Measurements from ENCODE around the gene ITM2C.

ITM2C gene

DNA sequence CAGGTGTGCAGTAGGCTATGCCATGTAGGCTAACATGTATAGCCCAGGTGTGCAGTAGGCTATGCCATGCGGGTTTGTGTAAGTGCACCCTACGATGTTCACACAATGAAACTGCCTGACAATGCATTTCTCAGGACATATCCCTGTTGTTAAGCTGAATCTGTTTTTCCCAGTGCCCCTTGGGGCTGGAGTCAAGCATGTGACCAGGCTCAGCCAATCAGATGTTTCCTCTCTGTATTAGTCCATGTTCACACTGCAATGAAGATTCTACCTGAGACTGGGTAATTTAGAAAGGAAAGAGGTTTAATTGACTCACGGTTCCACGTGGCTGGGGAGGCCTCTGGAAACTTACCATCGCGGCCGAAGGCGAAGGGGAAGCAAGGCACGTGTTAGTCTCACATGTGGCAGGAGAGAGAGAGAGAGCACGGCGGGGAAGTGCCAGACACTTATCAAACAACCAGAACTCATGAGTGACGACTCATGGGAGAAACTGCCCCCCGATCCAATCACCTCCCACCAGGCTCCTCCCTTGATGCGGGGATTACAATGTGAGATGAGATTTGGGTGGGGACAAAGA lies 24.2 kb downstream of the ITM2C start:
- H3K27ac ChIP-seq, result no peak overlapping the region
- DNase-seq (ENCODE audit: low read depth, low spot score), result no peak

DNA sequence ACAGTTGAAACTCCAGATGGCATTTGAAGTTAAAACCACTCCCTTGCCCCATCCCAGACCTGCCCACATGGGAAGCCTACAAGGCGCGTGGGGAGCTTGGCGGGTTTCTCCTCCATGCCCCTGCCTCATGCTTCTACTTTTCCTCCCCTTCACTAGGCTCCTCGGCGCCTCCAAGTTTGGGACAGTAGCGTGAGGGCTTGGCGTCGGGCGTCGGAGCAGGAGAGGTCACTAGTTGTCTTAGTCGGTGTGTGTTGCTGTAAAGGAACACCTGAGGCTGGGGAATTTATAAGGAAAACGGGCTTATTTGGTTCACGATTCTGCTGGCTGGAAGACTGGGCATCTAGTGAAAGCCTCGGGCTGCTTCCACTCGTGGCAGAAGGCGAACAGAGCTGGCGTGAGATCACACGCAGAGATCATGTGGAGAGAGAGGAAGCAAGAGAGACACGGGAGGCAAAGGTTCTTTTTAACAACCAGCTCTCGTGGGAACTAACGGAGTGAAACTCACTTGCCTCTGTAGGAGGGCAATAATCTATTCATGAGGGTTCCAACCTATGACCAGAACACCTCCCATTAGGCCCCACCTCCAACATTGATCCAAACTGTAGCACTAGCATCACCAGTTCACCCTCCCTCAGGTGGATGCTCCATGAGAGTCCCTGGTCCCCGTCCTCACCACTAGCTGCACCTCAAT lies 25.3 kb downstream of the ITM2C start:
- DNase-seq (ENCODE audit: low read depth, low spot score), result no peak
- H3K27ac ChIP-seq, result no peak overlapping the region

DNA sequence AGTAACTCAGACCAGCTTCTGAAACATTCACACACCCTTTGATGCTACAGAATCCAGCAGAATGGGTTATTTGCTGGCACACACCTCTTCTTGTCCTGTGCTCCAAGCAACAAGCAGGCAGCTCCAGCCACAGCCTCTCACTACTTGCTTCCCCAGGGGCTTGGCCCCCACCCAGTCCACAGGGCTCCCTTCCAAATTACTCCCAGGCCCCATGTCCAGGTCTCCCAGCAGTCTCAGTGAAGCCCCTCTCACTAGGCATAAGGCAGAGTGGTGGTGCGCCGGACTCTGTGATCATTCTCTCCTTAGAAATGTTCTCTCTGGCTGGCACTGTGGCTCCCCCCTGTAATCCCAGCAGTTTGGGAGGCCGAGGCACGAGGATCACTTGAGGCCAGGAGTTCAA lies 25.9 kb downstream of the ITM2C start:
- no peak for DNase-seq (ENCODE audit: low read depth, low spot score)

DNA sequence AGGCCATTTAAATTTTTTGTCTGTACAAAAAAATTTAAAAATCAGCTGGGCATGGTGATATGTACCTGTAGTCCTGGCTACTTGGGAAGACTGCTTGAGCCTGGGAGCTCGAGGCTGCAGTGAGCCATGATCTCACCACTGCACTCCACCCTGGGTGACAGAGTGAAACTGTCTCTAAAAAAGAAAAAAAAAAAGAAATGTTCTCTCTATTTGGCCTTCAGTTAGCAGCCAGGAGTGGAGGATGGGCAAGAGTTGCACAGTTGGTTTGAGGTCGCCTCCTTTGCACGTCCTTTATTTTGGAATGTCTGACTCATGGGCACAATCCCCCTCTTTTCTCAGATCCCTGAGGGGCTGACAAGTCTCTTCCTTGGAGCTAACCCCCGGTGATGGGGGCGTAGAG lies 26.3 kb downstream of the ITM2C start:
- DNase-seq (ENCODE audit: low read depth, low spot score), result no peak
- no peak overlapping the region for H3K27ac ChIP-seq

More for the DNA sequence above, 25.9 kb downstream of the ITM2C start:
- H3K27ac ChIP-seq, result no peak overlapping the region

DNA sequence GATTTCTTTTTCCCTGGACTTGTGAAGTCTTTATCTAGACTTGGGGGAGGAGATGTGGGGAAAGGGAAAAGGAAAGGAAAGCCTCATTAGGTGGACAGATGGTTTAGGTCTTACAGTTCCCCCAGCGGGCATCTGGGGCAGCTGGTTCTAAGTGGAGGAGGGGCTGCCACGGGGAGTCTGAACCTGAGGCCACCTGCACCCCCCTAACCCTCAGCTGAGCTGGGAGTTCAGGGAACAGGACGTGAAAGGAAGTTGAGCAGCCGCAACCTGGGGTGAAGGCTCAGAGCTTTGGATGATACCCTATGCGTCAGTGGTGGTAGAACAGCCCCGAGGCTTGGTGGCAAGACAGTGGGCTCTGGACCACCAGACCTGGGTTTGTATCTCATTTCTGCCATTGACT lies 26.8 kb downstream of the ITM2C start:
- no peak overlapping the region for H3K27ac ChIP-seq
- no peak for DNase-seq (ENCODE audit: low read depth, low spot score)

DNA sequence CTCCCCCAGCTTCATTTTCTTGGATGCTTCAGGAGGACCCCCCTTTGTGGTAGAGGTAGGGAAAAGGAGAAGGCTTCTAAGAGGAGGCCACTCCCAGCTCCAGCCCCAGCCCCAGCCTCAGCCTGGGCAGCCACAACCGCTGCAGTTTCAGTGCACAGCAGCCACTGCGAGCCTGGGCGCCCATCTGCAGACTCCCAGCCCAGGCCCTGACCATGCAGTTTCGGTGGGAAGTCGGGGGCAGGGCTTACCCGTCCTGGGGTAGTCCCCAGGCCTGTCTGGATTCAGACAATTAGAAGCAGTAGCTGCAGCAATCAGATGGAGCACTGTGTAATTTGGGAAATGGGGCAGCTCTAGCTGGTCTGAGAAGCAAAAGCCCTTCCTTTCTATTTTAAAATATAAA lies 28.6 kb downstream of the ITM2C start:
- H3K27ac ChIP-seq, result no peak overlapping the region
- DNase-seq (ENCODE audit: low read depth, low spot score), result no peak

DNA sequence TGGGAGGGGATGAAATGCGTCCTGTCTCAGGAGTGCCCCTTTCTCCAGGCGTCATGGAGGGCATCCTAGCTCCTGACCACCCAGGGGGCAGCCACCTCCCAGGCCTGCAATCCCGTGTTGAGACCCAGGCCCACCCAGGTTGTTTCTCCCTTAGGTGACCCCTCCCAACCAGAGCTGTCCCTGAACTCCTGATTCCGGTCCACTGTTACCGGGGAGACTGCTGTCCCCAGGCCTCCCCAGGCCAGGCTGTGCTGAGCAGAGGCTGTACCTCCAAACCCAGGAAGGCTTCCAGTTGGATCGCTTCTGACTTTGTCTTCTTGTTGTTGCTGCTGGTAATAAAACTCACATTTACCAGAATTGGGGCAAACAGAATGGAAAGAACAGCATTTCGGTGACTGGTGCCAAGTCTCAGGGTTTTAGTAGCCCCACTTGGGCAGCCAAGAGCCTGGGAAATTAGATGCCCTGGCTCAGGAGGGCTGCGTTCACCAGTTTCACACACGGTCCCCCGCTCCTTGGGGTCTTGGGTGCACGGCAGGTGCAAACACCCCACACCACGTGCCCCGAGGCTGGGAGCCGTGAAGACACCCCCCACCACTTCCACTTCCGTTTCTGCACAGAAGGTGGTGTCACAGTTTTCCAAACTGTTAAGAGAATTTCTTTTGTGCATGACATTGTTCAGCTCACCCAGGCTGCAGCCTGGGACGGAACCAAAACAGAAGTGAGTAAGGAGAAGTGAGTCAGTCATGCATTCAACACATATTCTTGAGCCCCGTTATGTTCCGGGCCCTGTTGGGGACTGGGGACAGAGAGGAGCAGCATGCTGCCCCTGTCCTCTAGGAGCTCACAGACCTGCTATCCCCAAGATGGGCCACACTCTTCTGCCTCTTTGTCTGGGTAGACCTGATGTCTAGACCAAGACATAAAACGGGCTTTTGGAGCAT lies 29.4 kb downstream of the ITM2C start:
- H3K27ac ChIP-seq, result no peak overlapping the region
- no peak for DNase-seq (ENCODE audit: low read depth, low spot score)

DNA sequence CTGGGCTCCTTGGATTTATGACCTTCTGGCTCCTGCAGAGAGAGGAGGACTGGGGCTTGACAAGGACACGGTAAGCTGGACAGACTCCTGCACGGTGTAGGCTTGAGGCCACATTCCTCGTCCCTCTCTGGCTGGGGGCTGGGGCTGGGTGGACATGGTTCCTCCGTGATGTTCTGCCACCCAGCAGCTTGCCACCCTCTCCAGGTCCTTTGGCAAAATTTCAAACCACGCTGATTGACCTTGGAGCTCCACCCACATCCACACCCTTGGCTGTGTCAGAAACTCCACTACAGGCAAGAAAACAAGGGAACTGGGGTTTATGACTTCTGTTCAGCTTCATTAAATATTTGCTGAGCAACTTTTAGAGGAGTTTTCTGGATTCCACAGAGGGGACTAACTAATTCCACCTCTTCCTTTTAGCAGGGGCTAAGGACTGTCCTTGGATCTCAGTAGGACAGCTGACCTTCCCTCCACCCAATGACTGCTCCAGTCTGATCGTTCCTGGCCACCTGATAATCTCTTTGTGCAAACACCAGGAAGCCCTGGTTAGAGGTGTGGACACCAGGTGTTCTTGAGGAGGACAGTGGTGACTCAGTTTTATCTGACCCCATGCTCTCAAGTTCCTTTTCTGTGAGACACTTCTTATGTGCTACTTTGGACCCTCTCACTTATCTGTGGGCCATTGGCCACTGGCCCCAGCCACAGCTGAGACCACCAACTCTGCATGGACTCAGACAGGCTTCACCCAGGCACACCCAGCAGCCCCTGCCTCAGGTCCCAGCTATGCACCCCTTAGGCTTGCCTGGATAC lies 31.0 kb downstream of the ITM2C start:
- DNase-seq (ENCODE audit: low read depth, low spot score), result no peak

DNA sequence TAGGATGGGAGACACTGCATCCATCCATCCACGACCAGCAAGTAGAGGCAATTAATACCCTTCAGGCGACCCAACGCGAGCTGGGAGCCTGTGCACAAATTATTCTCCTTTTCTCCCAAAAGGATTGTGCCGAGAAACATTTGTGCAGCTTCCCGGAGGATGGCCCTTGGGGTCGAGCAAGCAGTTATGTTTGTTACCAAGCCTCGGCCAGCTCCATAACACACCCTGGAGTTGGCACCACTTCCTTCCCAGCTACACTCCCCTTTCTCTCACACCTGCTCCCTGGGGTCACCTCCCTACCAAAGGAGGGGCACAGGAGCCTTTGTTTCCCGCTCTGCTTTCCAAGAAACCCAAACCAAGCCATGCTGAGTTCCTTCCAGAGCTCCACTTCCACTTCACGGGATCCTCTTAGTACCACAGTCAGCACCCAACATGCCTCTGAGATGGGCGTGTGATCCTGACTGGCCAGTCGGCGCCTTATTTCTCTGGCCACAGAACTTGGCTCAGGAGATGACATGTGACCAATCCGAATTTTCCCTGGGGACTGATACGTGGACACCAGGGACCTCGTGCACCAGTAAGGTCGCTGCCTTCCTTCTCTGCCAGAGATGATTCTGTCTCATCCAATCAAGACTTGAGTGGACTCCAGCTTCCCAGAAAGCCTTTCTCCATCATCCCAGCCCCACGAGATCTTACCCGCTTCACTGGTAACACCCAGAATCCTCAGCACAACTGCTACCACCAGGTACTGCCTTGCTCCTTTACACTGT lies 31.8 kb downstream of the ITM2C start:
- no peak for DNase-seq (ENCODE audit: low read depth, low spot score)
- no peak overlapping the region for H3K27ac ChIP-seq

More for the DNA sequence above, 31.0 kb downstream of the ITM2C start:
- no peak overlapping the region for H3K27ac ChIP-seq

DNA sequence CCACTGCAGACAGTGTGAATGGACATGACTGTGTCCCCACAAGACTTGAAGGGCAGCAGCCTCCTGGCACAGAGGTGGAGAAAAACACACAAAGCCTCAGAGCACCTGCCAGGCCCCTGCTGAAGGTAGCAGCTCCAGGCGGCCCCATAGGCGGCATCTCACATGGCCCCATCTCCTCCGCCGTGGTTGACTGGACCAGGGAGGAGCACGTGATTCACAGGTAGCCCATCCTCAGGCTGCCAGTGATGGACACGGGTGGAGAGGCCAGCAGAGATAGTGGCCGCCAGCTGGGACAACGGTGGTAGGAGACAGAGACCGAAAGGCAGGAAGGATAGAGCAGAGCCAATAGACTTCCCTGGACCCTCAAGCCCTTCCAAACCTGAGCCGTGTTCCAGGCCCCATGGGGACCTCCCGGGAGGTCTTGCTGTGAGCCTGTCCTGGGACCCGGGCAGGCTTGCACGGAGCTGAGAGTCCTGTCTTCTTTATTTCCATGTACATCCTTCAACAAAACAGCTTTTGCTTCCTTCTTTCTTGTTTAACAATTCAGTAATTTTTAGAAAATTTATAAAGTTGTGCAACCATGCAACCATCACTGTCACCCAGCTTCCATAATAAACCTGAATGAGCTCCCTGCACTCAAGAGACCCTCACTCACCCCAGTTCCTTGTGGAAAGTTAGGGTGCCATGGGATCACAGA lies 33.4 kb downstream of the ITM2C start:
- no peak overlapping the region for H3K27ac ChIP-seq
- no peak for DNase-seq (ENCODE audit: low read depth, low spot score)

DNA sequence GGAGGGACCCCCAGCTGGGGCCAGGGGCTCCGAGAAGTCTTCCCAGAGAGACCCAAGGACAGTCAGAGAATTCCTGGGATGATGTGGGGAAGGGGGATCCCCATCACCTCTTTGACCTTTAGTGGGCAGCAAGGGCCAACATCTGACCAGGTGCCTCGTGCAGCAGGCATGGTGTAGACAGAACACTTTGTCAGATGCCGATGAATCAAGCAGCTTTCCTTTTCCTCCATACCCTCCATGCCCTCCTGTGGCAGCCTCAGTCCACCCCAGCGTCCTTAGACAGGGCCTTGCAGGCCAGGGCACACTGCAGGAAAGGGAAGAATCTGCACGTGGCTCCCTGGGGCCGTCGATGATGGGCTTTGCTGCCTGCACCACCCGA lies 34.0 kb downstream of the ITM2C start:
- no peak for DNase-seq (ENCODE audit: low read depth, low spot score)
- no peak overlapping the region for H3K27ac ChIP-seq

DNA sequence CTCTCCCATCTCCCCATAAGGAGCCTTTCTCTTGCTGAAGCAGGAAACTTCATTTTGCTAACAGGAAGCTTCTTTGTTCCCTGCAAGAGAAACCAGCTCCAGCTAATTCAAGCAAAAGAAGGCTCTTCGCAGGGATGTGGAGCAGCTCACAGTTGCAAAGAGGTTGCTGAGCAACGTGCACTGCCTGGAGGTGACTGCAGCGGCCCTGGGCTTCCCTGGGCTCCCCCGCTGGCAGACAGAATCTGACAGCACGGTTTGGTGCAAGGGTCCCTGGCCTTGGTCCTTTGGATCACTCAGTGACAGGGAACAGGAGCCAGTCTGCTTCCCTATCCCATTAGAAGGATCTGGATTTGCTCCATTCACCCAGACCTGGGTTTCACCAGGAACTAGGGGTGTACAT lies 34.5 kb downstream of the ITM2C start:
- no peak overlapping the region for H3K27ac ChIP-seq
- no peak for DNase-seq (ENCODE audit: low read depth, low spot score)

DNA sequence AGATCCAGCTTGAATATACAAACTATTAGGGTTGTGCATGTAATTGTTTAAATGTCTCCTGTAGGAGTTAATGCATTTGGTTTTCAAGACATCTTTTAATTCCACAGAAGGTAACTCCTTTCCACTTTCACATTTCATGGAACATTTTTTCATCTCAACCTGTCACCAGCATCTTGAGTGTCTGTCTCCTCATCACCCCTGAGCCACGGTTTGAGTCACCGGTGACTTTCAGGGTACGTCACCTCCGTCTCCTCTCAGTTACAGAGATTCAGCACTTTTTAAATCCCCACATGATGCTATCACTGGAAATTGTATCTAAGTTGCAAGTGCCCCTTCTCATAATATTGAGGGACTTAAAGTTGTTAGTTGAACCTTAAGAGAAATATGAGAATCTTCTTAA lies 35.0 kb downstream of the ITM2C start:
- no peak for DNase-seq (ENCODE audit: low read depth, low spot score)
- H3K27ac ChIP-seq, result no peak overlapping the region

DNA sequence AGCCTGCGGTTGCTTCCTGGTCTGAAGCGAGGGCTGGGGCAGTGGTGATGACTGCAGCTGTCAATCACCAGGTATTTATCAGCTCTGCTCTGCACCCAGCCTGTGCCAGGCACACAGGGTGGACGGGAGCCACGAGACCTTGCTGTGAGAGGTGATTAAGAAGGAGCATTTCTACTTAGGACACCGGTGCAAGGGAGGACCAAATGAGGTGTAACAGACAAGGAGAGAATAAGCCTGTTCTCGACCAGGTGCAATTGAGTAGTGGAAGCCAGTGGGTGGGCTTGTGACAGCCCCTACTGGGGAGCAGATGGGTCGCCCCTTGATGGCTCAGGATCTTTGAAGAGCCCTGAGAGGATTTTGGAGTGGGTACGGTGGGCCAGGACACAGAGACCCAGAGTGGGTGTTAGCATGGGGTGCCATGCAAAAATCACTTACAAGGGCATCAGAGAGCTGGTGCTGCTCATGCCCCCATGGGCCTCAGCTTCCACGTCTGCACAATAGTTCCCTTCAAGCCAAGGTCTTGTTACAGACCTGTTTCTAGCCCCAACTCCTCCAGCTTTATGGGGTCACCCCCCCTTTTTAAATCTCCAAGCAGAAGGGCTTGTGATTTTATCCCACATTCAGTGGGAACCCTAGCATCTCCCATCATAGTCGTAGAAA lies 35.7 kb downstream of the ITM2C start:
- DNase-seq (ENCODE audit: low read depth, low spot score), result no peak
- no peak overlapping the region for H3K27ac ChIP-seq

DNA sequence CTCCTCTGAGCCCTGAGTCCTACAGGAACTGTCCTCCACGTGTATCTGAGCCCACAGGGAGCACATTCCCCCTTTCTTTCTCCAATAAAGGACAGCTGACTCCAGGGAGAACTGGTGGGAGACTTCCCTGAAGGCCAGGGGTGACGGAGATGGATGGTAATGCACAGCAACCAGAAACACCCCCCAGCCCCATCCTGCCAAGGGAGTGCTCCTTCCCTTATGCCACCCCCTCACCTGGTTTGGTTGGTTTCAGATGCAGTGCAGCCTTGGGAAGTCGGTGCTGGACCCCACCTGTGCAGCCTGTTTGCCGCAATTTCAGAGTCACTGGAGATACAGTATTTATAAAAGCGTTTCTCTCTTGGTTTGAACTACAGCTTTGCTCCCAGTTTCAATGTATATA lies 36.3 kb downstream of the ITM2C start:
- DNase-seq (ENCODE audit: low read depth, low spot score), result no peak

DNA sequence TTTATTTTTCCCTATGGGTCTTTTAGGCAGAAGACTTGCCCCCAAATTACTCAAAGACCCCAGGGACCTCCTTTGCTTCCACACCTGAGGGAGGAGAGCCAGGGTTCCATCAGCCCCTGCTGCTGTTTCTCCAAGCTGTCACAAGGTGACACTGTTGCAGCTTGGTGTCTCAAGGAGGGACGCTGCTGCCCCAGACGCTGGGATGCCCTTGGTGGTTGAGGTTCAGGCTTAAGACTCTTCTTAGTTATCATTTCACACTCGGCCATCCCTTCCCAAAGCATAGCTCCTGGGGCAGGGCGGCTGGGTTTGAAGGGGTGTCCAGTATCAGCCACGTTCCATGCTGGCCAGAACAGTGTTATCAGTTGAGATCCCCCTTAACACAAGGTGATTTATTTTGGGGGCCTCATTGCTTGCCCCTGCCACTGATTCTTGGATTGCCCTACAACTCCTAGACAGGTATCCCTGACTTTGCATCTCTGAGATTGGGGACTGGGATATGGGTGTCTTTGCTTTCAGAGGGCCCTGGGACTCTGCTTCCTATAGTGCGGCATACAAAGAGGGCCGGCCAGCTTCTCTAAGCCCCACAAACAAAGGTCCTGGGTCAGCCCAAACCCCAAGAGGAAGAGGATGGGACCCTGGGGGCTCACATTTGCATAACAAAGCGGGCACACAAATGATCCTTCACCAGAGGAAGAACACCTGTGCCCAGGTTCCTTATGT lies 37.6 kb downstream of the ITM2C start:
- DNase-seq (ENCODE audit: low read depth, low spot score), result no peak
- no peak overlapping the region for H3K27ac ChIP-seq

More for the DNA sequence above, 36.3 kb downstream of the ITM2C start:
- H3K27ac ChIP-seq, result no peak overlapping the region

DNA sequence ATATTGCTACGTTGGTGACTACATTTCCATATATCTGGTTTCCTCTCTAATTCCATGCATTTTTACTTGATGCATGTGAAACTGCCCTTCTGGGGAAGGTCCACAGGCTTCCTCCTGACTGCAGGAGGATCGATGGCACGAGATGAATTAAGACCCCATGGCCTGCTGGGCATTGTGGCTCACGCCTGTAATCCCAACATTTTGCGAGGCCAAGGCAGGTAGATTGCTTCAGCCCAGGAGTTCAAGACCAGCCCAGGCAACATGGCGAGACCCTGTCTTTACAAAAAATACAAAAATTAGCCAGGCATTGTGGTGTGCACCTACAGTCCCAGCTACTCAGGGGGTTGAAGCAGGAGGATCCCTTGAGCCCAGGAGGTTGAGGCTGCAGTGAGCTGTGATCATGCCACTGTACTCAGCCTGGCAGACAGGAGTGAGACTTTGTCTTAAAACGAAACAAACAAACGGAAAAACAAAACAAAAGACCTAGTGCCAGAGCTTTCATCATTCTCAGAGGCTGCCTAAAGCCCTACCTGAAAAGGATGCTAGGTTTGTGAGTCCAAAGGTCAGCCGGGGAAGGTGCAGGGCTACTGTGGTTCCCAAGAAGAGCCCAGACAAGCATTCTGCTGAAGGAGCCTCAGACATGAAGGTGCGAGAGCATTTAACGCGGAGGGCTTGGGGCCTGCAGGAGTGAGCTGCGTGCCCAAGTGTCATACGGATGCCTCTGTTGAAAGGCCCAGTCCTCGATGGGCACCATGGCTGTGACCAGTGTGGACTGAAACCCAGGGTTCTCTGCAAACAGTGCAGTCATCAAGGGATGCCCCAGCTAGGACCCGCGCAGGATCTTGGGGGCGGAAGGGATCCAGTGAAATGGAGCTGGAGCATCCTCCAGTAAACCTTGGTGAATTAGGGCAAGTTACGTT lies 38.7 kb downstream of the ITM2C start:
- no peak for DNase-seq (ENCODE audit: low read depth, low spot score)
- no peak overlapping the region for H3K27ac ChIP-seq
